Fibroblast of lung (primary cell): ENCODE results near the gene NKX2-3. TPM values are rescaled to one million over a fixed set of nuclear protein-coding genes. Genes with fewer than 3 reads are reported as not detected.

Experiments used
- DNase-seq, 2 donors: peaks; one replicate each; pipeline versions ENCODE4 v3.0.0 to v3.0.0-alpha.2; 2010; ENCODE audit warnings: low read depth in 2 of 2
- H2AFZ ChIP-seq: 2 replicates; pipeline ENCODE4 v1.5.1; 2012; ENCODE audit warnings: low read length, control low read depth, inconsistent platforms
- H3K27ac ChIP-seq: 2 replicates; pipeline ENCODE4 v1.5.1; 2011; ENCODE audit warnings: low read length, control low read depth; ENCODE audit not compliant: insufficient read depth
- H3K27me3 ChIP-seq: 2 replicates; pipeline ENCODE4 v1.5.1; 2011; ENCODE audit warnings: mild to moderate bottlenecking, low read length; ENCODE audit not compliant: control insufficient read depth, insufficient read depth
- H3K36me3 ChIP-seq: 2 replicates; pipeline ENCODE4 v1.5.1; 2011; ENCODE audit warnings: low read length; ENCODE audit not compliant: control insufficient read depth, insufficient read depth
- H3K4me1 ChIP-seq: 2 replicates; pipeline ENCODE4 v1.5.1; 2011; ENCODE audit warnings: low read length; ENCODE audit not compliant: control insufficient read depth, insufficient read depth; ENCODE audit errors: extremely low read depth
- H3K4me2 ChIP-seq: 2 replicates; pipeline ENCODE4 v1.5.1; 2011; ENCODE audit warnings: low read length, control low read depth; ENCODE audit not compliant: insufficient read depth; ENCODE audit errors: extremely low read depth
- H3K4me3 ChIP-seq, 4 experiments: fragments of 200-600 bp in 1 of 4; sonication (generic) in 1 of 4; replicated peaks in 1 of 4; 2 replicates each; pipeline ENCODE4 v1.5.1; 2011 to 2016; ENCODE audit warnings: low read length in 4 of 4, low read depth in 3 of 4, mild to moderate bottlenecking in 3 of 4, control low read depth in 2 of 4, inconsistent platforms in 1 of 4, mixed read lengths in 1 of 4; ENCODE audit not compliant: insufficient read depth in 1 of 4; ENCODE audit errors: control extremely low read depth in 1 of 4
- H3K79me2 ChIP-seq: 2 replicates; pipeline ENCODE4 v1.5.1; 2012; ENCODE audit warnings: mild to moderate bottlenecking, low read length, inconsistent platforms; ENCODE audit not compliant: control insufficient read depth, insufficient read depth
- H3K9ac ChIP-seq: 2 replicates; pipeline ENCODE4 v1.5.1; 2011; ENCODE audit warnings: mild to moderate bottlenecking, low read length, control low read depth; ENCODE audit not compliant: insufficient read depth
- H3K9me3 ChIP-seq: 2 replicates; pipeline ENCODE4 v1.5.1; 2012; ENCODE audit warnings: low read depth, low read length; ENCODE audit not compliant: control insufficient read depth, insufficient read depth
- H4K20me1 ChIP-seq: 2 replicates; pipeline ENCODE4 v1.5.1; 2011; ENCODE audit warnings: low read length; ENCODE audit not compliant: control insufficient read depth, insufficient read depth; ENCODE audit errors: extremely low read depth
- EZH2 ChIP-seq: IDR thresholded peaks from 2 replicates; pipeline ENCODE4 v1.5.1; 2012; ENCODE audit warnings: low read length, control low read depth, mild to moderate bottlenecking; ENCODE audit errors: missing control alignments
- polyA plus RNA-seq, 2 donors: library from polyadenylated mRNA; depleted of rRNA in 1 of 2; stranded (reverse) in 1 of 2; unstranded in 1 of 2; fragments of >200 nt; gene quantifications; 2 replicates each; pipeline ENCODE4 v1.2.1, GENCODE V29; 2011 to 2012; ENCODE audit warnings: missing spikeins in 1 of 2
- total RNA-seq: library from RNA; depleted of rRNA; stranded (reverse); fragments of >200 nt; gene quantifications from 2 replicates; pipeline ENCODE4 v1.2.1, GENCODE V29; 2014
- TF ChIP-seq, protein P1 (sequence below), 2 donors: IDR thresholded peaks in 1 of 2; conservative IDR thresholded peaks in 1 of 2; 1 replicate in 1 of 2; 2 replicates in 1 of 2; pipeline ENCODE4 v1.5.1; 2011 to 2012; ENCODE audit warnings: low read length in 2 of 2, control low read depth in 1 of 2, inconsistent platforms in 1 of 2, low read depth in 1 of 2, mild to moderate bottlenecking in 1 of 2

Gene NKX2-3
- total and polyA plus RNA-seq, 2 donors (not counting 1 experiment from before 2014, with no cell fraction given): not detected

DNA sequence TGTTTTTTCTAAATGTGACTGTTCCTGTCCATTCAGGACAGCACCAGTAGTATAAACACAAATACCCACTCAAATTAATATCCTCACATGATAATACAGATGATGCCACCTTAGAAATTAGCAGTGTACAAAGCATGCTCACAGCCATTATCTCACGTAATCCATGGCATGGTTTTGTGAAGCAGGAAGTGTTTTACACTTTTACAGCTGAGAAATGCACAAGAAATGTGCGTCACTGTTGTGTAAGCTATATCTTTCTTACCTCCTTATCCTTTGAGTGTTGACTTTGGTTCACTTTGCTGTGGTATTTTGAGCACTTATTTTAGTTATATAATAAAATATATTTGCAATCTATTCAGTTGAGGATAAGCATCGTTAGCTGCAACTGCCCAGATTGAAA, 31.6 kb downstream of the NKX2-3 start:
- H4K20me1 ChIP-seq: no peaks in the 10 kb centered on the region
- no peak overlapping the region for H3K4me2 ChIP-seq
- no peak overlapping the region for H3K9ac ChIP-seq
- no peak for DNase-seq
- no peak overlapping the region for H3K4me3 ChIP-seq
- no peaks in the 10 kb centered on the region for H3K27me3 ChIP-seq
- H3K36me3 ChIP-seq: no peaks in the 10 kb centered on the region
- H3K4me1 ChIP-seq: no peaks in the 10 kb centered on the region
- TF ChIP-seq EZH2: no peak
- TF ChIP-seq, protein P1, sequence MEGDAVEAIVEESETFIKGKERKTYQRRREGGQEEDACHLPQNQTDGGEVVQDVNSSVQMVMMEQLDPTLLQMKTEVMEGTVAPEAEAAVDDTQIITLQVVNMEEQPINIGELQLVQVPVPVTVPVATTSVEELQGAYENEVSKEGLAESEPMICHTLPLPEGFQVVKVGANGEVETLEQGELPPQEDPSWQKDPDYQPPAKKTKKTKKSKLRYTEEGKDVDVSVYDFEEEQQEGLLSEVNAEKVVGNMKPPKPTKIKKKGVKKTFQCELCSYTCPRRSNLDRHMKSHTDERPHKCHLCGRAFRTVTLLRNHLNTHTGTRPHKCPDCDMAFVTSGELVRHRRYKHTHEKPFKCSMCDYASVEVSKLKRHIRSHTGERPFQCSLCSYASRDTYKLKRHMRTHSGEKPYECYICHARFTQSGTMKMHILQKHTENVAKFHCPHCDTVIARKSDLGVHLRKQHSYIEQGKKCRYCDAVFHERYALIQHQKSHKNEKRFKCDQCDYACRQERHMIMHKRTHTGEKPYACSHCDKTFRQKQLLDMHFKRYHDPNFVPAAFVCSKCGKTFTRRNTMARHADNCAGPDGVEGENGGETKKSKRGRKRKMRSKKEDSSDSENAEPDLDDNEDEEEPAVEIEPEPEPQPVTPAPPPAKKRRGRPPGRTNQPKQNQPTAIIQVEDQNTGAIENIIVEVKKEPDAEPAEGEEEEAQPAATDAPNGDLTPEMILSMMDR (conservative IDR thresholded peaks at IDR 0.05 in 1 of 2, IDR thresholded peaks at IDR 0.05 in 1 of 2; ENCODE audit: low read depth in 1 of 2, low read length in 2 of 2): no peak
- no peak overlapping the region for H2AFZ ChIP-seq
- H3K27ac ChIP-seq: no peak overlapping the region
- H3K9me3 ChIP-seq: no peaks in the 10 kb centered on the region
- H3K79me2 ChIP-seq: no peaks in the 10 kb centered on the region

DNA sequence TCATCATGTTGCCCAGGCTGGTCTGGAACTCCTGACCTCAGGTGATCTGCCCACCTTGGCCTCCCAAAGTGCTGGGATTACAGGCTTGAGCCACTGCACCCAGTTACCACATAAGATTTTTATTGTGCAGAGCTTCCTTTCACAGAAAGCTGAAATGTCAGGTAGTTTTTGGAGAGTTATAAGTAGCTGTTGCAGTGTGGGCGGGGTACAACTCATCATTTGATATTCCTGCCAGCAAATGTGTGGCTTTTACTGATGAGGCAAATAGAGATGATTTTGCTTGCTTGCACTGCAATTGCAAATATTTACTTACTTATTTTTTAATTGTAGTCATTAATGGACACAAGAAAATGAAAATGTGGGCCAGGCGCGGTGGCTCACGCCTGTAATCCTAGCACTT, 32.4 kb downstream of the NKX2-3 start:
- DNase-seq: no peak
- Histone ChIP-seq H3K4me2 (no peak overlapping the region), H3K4me3 (no peak overlapping the region), H3K9ac (no peak overlapping the region), H2AFZ (no peak overlapping the region), H3K36me3 (no peaks in the 10 kb centered on the region), H4K20me1 (no peaks in the 10 kb centered on the region), H3K9me3 (no peaks in the 10 kb centered on the region), H3K79me2 (no peaks in the 10 kb centered on the region), H3K27ac (no peak overlapping the region), H3K27me3 (no peaks in the 10 kb centered on the region), H3K4me1 (no peaks in the 10 kb centered on the region)
- TF ChIP-seq, protein P1 (conservative IDR thresholded peaks at IDR 0.05 in 1 of 2, IDR thresholded peaks at IDR 0.05 in 1 of 2; ENCODE audit: low read depth in 1 of 2, low read length in 2 of 2): no peak
- TF ChIP-seq EZH2: no peak

DNA sequence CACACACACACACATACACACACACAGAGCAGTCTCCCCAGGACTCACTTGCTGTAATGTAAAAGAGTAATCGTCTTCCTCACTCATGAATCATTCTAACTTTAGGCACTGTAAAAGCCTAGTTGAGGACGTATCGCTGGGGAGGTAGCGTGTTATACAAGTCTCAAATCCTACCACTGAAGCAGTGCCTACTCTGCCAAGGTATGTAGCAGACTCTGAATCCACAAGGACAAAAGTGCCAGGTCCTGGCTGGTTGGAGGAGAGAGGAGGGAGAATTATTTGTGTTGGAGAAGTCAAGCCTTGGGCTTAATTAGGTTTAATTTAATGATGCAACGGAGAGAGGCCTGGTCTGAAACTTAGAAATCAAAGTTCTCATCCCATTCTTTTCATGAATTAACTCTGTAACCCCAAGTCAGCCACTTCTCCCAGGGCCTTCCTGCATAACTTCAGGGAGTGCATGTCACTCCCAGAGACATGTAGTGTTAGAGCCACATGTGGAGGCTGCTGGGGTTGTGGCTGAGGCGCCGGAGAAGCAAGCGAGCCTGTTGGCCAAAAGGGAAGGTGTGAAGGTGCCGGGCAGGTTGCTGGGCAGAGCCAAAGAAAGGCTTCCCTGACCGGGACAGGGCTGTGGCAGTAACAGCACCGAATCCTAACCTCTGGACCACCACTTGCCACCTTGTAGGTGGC, 36.7 kb downstream of the NKX2-3 start:
- Histone ChIP-seq H3K9me3 (no peaks in the 10 kb centered on the region), H3K4me2 (no peak overlapping the region), H3K27ac (no peak overlapping the region), H3K36me3 (no peaks in the 10 kb centered on the region), H2AFZ (no peak overlapping the region), H3K79me2 (no peaks in the 10 kb centered on the region), H3K4me1 (no peaks in the 10 kb centered on the region), H4K20me1 (no peaks in the 10 kb centered on the region), H3K9ac (no peak overlapping the region), H3K4me3 (no peak overlapping the region), H3K27me3 (no peaks in the 10 kb centered on the region)
- DNase-seq: no peak
- TF ChIP-seq, protein P1 (conservative IDR thresholded peaks at IDR 0.05 in 1 of 2, IDR thresholded peaks at IDR 0.05 in 1 of 2; ENCODE audit: low read depth in 1 of 2, low read length in 2 of 2): no peak
- no peak for TF ChIP-seq EZH2
